PFSK-1 (cell line): ENCODE results near the gene RBMXL3.

Experiments
- POLR2AphosphoS5 ChIP-seq: IDR thresholded peaks from 2 replicates; pipeline ENCODE4 v1.6.1; 2012; ENCODE audit warnings: low read depth, mild to moderate bottlenecking, control low read depth, low read length, moderate library complexity
- SIN3A ChIP-seq: IDR thresholded peaks from 2 replicates; pipeline ENCODE4 v1.6.1; 2012; ENCODE audit warnings: mild to moderate bottlenecking, low read length, moderate library complexity, borderline replicate concordance; ENCODE audit not compliant: insufficient read depth
- TAF1 ChIP-seq: IDR thresholded peaks from 2 replicates; pipeline ENCODE4 v1.6.1; 2012; ENCODE audit warnings: low read length, control low read depth, borderline replicate concordance; ENCODE audit not compliant: insufficient read depth
- TF ChIP-seq, protein P1 (sequence below), 2 experiments: IDR thresholded peaks; 2 replicates each; pipeline versions ENCODE4 v1.6.1 to v1.8.0; 2011 to 2012; ENCODE audit warnings: low read depth in 2 of 2, low read length in 2 of 2, control low read depth in 1 of 2, inconsistent platforms in 1 of 2, mild to moderate bottlenecking in 1 of 2, moderate library complexity in 1 of 2; ENCODE audit not compliant: insufficient read depth in 1 of 2

DNA sequence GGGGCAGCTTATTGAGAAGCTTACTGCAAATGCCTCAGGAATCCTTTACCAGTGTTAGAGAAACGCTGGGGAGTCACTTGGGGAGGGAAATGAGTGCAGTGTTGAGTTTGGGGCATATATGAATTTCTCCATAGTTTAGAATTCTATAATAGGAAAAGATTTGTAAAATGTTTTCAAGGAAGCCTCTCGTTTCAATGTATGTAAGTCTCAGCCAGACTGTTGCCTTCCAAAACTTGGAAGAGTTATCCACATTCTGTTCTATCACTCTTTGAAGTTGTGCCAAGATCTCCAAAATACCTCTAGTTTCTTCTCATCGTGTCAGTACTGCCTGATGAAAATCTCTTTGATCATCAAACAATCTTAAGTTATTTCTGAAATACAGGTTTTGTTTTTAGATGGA is 45.3 kb downstream of the RBMXL3 start:
- TF ChIP-seq POLR2AphosphoS5 (no peak), TAF1 (no peak), SIN3A (no peak)
- TF ChIP-seq, protein P1, sequence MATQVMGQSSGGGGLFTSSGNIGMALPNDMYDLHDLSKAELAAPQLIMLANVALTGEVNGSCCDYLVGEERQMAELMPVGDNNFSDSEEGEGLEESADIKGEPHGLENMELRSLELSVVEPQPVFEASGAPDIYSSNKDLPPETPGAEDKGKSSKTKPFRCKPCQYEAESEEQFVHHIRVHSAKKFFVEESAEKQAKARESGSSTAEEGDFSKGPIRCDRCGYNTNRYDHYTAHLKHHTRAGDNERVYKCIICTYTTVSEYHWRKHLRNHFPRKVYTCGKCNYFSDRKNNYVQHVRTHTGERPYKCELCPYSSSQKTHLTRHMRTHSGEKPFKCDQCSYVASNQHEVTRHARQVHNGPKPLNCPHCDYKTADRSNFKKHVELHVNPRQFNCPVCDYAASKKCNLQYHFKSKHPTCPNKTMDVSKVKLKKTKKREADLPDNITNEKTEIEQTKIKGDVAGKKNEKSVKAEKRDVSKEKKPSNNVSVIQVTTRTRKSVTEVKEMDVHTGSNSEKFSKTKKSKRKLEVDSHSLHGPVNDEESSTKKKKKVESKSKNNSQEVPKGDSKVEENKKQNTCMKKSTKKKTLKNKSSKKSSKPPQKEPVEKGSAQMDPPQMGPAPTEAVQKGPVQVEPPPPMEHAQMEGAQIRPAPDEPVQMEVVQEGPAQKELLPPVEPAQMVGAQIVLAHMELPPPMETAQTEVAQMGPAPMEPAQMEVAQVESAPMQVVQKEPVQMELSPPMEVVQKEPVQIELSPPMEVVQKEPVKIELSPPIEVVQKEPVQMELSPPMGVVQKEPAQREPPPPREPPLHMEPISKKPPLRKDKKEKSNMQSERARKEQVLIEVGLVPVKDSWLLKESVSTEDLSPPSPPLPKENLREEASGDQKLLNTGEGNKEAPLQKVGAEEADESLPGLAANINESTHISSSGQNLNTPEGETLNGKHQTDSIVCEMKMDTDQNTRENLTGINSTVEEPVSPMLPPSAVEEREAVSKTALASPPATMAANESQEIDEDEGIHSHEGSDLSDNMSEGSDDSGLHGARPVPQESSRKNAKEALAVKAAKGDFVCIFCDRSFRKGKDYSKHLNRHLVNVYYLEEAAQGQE (IDR thresholded peaks at IDR 0.05; ENCODE audit: insufficient read depth in 1 of 2, low read depth in 2 of 2, low read length in 2 of 2): no peak
